ENCODE data around the gene RCCD1.

Gene RCCD1

DNA sequence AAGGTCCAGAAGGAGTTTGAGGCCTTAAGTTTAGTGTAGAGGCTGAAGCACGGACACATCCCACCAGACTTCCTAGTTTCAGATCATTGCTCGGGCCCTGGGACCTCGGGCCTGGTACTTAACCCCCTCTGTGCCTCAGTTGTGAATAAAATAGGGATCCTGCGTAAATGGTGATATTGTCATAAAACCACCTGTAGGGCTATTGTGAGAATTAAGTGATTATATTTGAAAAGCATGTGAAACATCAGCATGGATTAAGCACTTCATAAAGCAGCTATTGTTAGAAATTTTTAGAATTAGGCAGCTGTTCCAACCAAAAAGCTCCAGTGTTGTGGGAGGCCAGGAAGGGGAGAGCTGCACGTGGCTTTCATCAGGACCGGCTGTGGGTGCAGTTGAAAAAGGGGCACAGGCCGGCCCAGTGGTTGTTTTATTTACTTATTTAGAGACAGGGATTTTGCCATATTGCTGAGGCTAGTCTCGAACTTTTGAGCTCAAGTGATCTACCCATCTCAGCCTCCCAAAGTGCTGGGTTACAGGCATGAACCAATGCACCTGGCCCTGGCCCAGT lies 4.4 kb downstream of the RCCD1 start:
- H3K4me3 ChIP-seq (ENCODE audit: low read depth, low read length): no peak overlapping the region
- DNase-seq (ENCODE audit: low read depth): no peak

DNA sequence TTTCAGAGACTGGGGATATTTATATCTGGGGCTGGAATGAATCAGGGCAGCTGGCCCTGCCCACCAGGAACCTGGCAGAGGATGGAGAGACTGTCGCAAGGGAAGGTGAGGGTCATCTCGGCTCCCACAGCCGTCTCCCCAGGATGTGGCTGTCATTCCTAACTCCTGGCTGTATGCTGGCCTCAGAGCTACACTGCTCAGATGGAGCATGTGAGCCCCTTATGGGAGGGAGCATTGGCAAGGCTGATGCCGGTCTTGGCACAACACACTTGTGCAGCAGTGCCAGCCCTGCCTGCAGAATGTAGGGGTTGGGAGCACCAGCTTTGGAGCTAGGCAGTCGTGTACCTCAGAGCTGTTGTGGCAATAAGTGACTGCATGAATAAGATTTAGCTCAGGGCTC lies 5.2 kb downstream of the RCCD1 start:
- DNase-seq (ENCODE audit: low read depth): no peak
- no peak overlapping the region for H3K4me3 ChIP-seq (ENCODE audit: low read depth, low read length)

DNA sequence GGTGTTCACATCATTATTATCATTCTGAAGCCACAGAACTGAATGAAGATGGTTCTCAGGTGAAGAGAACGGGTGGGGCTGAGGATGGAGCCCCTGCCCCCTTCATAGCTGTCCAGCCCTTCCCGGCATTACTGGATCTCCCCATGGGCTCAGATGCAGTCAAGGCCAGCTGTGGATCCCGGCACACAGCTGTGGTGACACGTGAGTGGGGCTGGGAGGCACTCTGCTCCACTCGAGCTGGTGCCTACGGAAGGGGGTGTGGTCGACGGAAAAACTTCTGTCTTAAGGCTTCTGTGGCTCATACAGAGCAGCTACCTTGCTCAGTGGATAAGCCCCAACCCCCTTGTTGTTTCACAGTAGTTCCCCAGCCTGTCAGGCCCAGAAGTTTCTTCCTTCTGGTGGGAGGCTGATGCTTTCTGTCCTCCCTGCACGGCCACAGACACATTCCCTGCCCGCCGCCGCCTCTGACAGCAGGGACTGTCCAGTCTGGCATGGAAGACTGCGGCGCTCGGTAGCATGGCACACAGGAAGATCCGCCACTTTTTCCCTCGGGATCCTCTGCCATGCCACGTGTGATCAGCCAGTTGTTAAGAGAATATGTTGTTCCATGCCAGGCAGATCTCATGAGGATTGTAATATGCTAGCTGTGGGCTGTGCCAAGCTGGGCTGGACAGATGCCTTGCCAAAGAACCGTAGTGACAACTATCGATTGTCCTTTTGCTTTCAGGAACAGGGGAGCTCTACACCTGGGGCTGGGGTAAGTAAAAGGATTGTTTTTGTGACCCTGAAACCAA lies 5.8 kb downstream of the RCCD1 start:
- no peak overlapping the region for H3K4me3 ChIP-seq (ENCODE audit: low read depth, low read length)
- DNase-seq (ENCODE audit: low read depth): no peak

DNA sequence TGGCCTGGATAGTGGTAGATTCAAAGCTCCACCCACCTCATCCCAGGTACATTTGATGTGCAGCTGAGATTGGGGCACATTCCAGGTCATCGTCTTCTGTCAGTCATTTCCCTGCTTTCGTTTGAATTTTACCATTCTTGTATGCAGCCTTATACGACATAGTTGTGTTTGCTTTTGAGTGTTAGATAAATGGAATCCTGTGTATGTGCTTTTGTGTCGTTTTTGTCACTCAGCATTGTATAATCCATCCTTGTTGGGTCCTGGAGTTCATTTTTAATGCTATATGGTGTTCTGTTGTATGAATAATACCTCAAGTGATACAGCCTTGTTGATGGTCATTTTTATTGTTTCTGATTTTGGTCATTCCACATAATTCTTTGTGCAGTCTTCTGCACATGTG lies 7.3 kb downstream of the RCCD1 start:
- no peak overlapping the region for H3K4me3 ChIP-seq (ENCODE audit: low read depth, low read length)
- no peak for DNase-seq (ENCODE audit: low read depth)

DNA sequence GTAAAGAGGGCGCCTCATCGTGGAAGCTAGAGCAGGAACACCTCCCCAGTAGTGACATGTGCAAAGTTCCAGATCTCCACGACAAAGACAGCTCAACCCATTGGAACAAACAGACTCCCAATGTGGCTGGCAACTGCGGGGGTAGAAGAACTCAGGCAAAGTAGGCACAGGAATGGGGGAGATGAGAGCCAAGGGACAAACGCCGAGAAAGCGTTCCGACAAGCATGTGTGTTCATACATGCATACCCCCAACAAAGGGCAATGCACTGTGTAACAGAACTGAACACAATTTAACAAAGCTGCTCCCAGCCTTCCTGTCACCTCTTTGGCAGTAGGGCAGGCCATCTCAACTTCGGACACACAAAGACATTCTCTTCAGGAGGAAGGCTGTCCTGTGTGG lies 11.6 kb downstream of the RCCD1 start:
- no peak overlapping the region for H3K4me3 ChIP-seq (ENCODE audit: low read depth, low read length)
- no peak for DNase-seq (ENCODE audit: low read depth)

DNA sequence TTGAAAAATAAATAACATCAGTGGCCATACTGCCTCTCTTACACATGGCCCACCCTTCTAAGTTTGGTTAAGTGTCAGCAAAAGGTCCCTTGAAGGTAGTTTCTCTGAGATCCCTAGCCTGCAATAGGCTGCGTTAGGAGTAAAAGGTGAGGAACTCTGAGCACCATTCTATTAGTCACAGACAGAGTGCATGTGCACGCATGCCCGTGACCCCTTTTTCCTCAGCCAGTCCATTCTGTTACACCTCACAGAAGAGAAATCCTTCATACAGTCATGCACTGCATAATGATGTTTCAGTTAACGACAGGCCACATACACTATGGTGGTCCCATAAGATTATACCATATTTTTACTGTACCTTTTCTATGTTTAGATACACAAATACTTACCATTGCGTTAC lies 12.5 kb downstream of the RCCD1 start:
- H3K4me3 ChIP-seq (ENCODE audit: low read depth, low read length): no peak overlapping the region
- no peak for DNase-seq (ENCODE audit: low read depth)

DNA sequence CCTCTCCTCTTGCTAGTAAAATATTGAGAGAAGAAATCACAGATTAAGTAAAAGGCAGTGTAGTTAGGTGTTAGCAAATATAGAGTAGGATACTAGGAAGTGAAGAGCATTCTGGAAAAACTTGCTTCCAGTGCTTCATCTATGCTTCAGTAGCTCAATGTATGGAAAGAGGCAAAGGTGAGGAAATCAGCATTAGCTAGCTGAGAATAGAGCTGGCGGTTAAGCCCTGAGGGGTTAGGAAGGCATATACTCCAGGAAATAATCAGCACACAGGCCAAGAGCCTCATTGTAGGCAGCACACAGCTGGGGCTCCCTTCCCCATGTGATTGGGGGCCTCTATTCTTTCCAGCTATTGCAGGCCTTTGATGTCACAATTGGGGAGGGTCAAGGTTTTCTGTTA lies 13.8 kb downstream of the RCCD1 start:
- DNase-seq (ENCODE audit: low read depth): no peak

DNA sequence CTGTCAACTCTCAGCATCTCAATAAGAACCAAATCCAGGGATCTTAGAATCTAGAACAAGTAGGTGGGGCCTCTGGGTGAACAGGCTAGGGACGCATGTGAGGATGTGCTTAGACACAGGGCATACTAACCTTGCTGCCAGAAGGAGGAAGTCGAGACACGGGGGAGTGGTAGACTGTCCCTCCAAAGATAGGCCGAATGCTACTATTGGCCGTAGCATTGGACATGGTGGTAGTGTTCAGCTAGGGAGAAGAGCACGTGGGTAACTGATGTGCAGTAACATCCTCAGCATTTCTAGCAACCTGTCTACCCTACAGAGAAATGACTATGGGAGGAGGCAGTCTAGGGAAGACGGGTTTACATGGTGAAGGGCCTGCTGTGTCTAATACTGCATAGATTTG lies 15.6 kb downstream of the RCCD1 start:
- DNase-seq (ENCODE audit: low read depth): no peak
- no peak overlapping the region for H3K4me3 ChIP-seq (ENCODE audit: low read depth, low read length)

More for the DNA sequence above, 13.8 kb downstream of the RCCD1 start:
- H3K4me3 ChIP-seq (ENCODE audit: low read depth, low read length): no peak overlapping the region

DNA sequence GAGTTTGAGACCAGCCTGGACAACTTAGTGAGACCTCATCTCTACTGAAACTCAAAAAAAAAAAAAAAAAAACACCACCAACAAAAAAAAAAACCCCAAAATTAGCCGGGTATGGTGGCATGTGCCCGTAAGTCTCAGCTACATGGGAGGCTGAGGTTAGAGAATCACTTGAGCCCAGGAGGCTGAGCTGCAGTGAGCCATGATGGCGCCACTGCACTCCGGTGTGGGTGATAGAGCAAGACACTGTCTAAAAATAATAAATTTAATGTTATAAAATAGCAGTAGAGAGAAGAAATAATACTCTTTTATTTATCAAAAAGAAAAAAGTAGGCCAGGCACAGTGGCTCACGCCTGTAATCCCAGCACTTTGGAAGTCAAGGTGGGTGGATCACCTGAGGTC lies 17.4 kb downstream of the RCCD1 start:
- no peak overlapping the region for H3K4me3 ChIP-seq (ENCODE audit: low read depth, low read length)
- no peak for DNase-seq (ENCODE audit: low read depth)

DNA sequence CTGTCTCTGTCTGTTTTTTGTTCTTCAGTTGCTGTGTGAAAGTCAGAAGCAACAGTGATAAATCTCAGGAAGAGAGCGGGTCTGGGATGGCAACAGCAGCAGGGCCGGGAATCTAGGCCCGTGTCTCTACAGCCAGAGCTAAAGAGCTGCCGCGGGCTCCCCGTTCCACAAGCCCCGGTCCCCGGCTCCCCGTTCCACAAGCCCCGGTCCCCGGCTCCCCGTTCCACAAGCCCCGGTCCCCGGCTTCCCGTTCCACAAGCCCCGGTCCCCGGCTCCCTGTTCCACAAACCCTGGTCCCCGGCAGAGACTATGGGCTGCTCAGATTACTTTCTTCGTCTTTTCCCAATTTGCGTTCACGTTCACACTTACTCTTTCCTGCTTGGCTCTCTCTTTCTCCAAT lies 19.5 kb downstream of the RCCD1 start:
- DNase-seq (ENCODE audit: low read depth): no peak
- H3K4me3 ChIP-seq (ENCODE audit: low read depth, low read length): no peak overlapping the region

DNA sequence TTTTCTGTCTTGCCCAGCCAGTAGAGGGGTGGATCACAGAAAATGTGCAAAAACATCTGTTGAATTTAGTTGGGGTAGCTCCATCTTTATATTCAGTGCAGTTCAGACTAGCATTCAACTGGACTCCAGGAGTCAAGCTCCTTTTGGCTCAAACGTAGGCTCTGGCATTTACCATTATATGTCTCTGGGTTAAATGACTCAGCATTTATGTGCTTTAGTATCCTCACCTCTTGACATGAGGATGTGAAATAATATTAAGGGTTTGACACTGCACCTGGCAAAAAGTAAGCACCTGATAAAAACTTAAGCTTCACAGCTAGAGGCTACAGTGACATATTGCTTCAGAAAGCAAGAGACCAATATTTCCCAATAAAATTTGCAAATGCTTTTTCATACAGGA lies 24.9 kb downstream of the RCCD1 start:
- H3K4me3 ChIP-seq (ENCODE audit: low read depth, low read length): no peak overlapping the region
- no peak for DNase-seq (ENCODE audit: low read depth)

DNA sequence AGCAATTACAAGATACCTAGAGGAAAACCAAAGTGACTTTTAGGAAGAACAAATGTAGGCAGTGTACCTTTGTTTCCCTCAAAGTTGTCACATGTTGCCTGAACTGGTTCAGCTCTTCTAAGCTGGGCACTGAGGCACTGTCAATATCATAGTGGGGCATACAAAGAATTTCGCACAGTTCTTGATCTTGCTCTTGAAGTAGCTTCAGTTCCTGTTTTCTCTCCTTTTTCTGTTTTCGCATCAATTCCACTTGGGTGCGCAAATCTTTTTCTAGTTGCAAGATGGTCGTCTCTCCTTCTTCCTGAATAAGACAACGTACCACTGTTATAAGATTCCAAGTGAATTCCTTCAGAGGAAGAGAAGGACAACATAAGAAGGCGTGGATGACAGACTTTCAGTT lies 27.0 kb downstream of the RCCD1 start:
- no peak overlapping the region for H3K4me3 ChIP-seq (ENCODE audit: low read depth, low read length)
- DNase-seq (ENCODE audit: low read depth): no peak

DNA sequence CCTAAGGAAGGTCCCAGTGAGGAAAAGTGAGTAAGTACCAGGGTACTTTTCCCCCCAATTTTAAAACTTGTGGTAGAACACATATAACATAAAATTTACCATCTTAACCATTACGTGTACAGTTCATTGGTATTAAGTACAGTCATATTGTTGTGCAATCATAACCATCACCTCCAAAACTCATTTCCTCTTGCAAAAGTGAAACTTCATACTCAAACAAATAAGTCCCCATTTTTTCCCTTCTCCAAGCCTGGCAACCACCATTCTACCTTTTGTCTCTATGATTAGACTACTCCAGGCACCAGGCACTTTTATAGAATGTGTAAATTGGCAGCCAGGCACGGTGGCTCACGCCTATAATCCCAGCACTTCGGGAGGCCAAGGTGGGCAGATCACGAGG lies 27.5 kb downstream of the RCCD1 start:
- H3K4me3 ChIP-seq (ENCODE audit: low read depth, low read length): no peak overlapping the region
- no peak for DNase-seq (ENCODE audit: low read depth)

DNA sequence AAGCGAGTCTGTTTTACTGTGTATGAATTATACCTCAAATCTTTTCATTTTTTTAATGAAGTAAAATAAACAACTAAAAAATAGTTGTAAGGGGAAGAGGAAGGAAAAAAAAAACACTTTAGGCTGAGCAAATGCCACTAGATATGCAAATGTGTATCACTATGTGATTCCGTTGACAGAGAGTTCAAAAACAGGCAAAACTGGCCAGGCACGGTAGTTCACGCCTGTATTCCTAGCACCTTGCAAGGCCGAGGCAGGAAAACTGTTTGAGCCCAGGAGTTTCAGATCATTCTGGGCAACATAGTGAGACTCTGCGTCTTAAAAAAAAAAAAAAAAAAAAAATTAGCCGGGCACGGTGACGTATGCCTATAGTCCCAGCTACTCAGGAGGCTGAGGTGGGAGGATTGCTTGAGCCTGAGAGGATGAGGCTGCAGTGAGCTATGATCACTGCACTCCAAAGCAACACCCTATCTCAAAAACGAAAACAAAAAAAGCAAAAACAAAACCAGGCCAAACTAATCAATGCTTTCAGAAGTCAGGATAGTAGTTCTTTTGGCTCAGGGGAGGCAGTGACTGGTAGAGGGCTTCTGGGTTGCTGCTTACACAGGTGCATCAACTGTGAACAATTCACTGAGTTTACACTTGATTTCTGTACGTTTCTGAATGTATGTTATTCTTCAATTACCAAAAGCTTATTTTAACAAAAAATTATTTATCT lies 32.3 kb downstream of the RCCD1 start:
- DNase-seq (ENCODE audit: low read depth): no peak
- H3K4me3 ChIP-seq (ENCODE audit: low read depth, low read length): no peak overlapping the region

DNA sequence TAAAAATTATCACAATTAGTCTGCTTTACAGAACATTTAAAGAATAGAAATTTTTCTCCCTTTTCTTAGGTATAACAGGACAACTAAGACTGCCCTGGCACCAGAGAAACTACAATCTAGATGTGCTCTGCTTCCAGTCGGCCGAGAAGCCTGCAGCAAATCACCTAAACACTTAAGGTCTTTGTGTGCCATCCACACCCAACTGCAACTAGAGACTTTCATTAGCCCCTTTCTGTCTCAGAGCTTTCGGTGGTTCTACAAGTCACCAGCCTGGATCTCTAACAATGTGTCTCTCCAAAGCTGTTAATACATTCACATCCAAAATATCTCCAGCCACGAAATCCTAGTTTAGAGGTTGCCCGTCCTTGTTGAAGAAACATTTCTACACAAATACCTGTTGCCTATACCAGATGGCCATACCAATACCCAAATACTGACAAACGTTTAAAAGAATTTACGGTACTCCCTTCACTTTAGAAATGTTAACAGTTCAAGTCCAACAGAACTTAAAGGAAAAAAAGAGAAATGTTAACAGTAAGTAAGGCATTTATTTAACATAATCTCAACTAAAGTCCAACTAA lies 33.0 kb downstream of the RCCD1 start:
- no peak overlapping the region for H3K4me3 ChIP-seq (ENCODE audit: low read depth, low read length)
- no peak for DNase-seq (ENCODE audit: low read depth)

DNA sequence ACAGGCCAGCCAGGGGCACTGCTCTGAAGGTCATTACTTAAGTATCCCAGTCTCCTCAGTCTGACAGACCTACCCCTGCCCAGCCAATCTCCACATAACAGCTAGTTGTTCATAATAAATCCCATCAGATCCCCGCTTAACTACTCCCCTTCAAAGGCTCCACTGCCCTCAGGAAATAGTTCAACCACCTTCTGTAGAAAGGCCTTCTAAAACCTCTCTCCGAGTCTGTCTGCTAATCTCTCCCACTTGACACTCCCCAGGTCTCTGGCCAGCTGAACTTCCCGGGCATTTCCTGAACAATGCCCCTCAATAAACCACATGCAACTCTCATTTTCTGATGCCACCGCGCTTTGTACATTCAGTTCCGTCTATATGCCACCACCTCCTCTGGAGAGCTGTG lies 33.6 kb downstream of the RCCD1 start:
- H3K4me3 ChIP-seq (ENCODE audit: low read depth, low read length): no peak overlapping the region
- no peak for DNase-seq (ENCODE audit: low read depth)

DNA sequence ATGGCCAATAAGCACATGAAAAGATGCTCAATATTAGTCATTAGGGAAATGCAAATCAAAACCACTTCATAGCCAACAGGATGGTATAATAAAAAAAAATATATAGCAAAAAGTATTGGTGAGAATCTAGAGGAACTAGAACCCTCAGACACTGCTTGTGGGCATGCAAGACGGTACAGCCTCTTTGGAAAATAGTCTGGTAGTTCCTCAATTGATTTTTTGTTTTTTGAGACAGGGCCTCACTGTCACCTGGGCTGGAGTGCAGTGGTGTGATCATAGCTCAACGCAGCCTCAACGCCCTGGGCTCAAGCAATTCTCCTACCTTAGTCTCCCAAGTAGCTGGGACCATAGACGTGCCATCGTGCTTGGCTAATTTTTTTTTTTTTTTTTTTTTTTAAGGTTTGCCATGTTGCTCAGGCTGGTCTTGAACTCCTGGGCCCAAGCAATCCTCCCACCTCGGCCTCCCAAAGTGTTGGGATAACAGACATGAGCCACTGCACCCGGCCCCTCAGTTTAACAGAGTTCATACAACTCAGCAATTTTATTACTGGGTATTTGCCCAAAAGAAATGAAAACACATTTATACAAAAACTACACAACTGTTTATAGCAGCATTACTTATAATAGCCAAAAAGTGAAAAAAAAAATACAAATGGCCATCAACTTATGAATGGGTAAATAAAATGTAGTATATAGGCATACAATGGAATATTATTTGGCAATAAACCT lies 34.5 kb downstream of the RCCD1 start:
- DNase-seq (ENCODE audit: low read depth): no peak

DNA sequence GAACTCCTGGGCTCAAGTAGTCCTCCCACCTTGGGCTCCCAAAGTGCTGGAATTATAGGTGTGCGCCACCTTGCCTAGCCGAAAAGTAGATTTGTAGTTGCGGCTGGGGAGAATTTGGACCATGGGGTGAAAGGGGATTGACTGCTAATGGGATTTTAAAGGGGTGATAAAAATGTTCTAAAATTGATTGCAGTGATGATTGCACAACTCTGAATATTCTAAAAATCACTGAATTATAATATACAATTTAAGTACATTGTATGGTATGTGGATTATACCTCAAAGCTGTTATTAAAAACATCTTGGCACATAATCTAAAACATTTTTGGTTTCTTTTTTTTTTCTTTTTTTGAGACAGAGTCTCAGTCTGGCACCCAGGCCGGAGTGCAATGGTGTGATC lies 35.8 kb downstream of the RCCD1 start:
- DNase-seq (ENCODE audit: low read depth): no peak
- H3K4me3 ChIP-seq (ENCODE audit: low read depth, low read length): no peak overlapping the region

More for the DNA sequence above, 34.5 kb downstream of the RCCD1 start:
- H3K4me3 ChIP-seq (ENCODE audit: low read depth, low read length): no peak overlapping the region

DNA sequence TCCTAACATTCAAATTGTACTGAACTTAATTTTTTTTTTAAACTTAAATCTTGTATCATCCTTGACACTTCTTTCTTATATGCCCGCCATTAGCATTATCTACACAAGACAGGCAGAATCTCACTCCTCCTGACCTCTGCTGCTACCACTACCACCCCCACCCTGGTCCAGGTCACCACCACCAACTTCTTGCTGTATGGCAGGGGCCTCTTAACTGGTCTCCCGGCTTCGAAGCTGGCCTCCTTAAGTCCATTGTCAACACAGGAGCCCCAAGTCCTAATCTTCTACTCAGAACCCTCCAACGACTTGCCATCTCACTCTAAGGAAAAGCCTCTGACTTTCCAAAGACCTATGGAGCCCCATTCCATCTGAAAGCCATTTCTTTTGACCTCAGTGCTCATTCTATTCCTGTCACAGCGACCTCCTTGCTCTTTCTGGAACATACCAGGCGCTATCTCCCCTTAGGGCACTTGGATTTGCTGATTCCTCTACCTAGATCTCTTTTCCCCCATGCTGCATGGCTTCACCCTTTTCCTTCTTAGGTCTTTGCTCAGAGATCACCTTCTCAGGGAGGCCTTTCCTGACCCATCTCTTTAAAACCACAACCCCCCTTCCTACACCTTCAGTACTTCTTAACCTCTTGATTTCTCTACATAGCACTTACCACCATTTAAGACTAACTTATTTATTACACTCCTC lies 37.1 kb downstream of the RCCD1 start:
- DNase-seq (ENCODE audit: low read depth): no peak
- H3K4me3 ChIP-seq (ENCODE audit: low read depth, low read length): no peak overlapping the region

All from skeletal muscle cell (primary cell).